Thyroid gland (tissue), 4 donors: ENCODE data around the gene MYOZ3.

Experiments
- CTCF ChIP-seq, 6 experiments: fragments of 200-600 bp in 3 of 6; fragments of 450-650 bp in 3 of 6; sonication (generic) in 3 of 6; IDR thresholded peaks; one replicate each; pipeline ENCODE4 v1.5.1; 2016 to 2019; ENCODE audit warnings: antibody characterized with exemption in 6 of 6, mild to moderate bottlenecking in 2 of 6, inconsistent platforms in 1 of 6, moderate library complexity in 1 of 6
- POLR2A ChIP-seq, 2 donors: fragments of 450-650 bp; IDR thresholded peaks; one replicate each; pipeline ENCODE4 v1.6.1; 2017; ENCODE audit warnings: antibody characterized with exemption in 2 of 2, mild to moderate bottlenecking in 2 of 2, moderate library complexity in 1 of 2

- TF ChIP-seq POLR2A (IDR thresholded peaks at IDR 0.05) = no peak
- TF ChIP-seq CTCF (IDR thresholded peaks at IDR 0.05) = peak in 1 of 6 experiments; percentile 26
Observed at GRCh38 chr5:150624334-150625163, 36.5 kb upstream of the MYOZ3 start.
